Activated CD8-positive, alpha-beta memory T cell treated with anti-CD3 and anti-CD28 coated beads, Interleukin-2, amount 50 U/mL, for 48 hours (primary cell): ENCODE results near the gene PLBD2.

Experiments used
- DNase-seq: peaks from one replicate; pipeline ENCODE4 v3.0.0-alpha.2; 2020

The PLBD2 gene

GRCh38 chr12:113358381-113359132 lies at the start of gene PLBD2:
Gene PLBD2, plus strand, starts transcription at chr12:113358587. Its CDS starts 14 bp downstream, at chr12:113358601.
- peak; percentile 94 for DNase-seq

DNA sequence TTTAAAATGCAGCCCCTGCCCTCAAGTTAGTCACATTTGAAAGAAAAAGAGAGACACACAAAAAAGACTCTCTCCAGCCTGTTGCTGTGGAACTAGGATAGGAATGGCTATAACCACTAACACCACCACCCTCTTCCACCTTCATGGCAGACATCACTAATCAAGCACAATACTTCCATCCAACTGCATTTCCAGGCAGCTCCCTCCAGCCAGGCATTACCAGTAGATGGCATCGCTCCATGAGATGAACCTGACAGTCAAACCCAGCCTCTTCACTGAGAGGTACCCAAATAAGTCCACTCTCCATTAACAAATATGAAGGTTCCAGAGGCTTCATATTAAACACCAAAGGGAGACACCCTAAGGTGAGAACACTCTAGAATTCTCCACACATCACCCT lies 47.9 kb upstream of the PLBD2 start:
- DNase-seq = no peak

DNA sequence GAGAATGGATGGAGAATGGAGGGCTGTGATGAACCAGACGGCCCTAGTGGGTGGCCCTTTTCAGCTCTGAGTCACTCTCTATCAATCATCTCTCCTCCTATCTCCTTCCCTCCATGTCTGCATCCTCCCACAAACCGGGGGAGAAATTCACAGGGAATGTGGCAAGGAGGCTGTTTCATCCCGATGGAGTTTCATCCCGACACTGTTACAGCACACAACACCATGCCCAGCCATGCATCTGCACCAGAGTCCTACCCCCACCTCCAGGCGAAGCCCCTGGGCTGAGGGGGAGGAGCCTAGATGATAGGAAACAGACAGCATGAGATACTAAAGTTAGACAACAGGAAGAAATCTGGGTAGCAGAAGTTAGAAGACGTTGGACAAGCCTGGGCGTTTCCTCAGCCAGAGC lies 44.3 kb upstream of the PLBD2 start:
- no peak for DNase-seq

DNA sequence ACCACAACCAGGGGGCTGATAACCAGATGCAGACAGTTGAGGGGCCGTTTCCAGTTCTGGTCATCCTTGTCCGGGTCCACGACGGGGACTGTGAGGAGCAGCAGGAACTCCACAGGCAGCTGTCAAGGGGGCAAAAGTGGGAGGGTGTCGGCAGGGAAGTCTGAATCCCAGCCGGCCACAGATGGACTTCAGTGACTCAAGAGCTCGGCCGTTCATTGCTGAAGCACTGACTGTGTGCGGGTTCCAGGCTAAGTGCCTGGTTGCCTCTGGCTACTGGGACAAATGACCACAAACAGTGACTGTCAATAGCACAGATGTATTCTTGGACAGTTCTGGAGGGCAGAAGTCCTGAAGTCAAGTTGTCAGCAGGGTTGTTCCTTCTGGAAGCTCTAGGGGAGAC lies 43.0 kb upstream of the PLBD2 start:
- DNase-seq = no peak

- no peak for DNase-seq
These were observed 42.2 kb upstream of the PLBD2 start for GRCh38 chr12:113316155-113316554.

DNA sequence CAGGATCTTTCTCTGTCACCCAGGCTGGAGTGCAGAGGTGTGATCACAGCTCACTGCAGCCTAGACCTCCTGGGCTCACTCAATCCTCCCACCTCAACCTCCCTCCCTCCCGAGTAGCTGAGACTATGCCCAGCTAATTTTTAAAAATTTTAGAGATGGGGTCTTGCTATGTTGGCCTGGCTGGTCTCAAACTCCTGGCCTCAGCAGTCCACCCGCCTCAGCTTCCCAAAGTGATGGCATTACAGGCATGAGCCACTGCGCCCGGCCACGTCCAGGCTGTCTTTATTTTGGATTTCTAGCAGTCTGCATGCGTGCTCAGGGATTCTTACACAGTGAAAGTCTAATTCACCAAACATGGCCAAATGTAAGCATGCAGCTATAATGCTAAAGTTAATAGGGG lies 41.3 kb upstream of the PLBD2 start:
- no peak for DNase-seq

DNA sequence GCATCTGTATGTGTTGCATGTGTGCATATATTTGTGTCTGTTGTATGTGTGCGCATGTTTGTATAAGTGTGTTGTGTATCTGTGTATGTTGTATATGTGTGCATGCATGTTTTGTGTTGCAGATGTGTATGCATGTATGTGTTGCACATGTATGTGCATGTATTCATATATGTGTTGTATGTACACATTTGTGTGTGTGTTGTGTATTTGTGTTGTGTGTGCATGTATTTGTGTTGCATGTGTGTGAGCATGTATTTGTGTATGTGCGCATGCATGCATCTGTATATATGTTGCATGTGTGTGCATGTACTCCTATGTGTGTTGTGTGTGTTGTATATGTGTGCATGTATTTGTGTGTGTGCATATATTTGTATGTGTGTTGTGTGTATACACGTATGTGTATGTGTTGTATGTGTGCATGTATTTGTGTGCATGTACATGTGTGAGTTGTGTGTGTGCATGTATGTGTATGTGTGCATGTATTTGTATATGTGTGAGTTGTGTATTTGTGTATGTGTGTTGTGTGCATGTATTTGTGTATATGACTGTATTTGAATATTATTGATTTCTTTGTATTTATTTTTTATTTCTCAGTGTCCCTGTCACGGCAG lies 40.2 kb upstream of the PLBD2 start:
- no peak for DNase-seq

- no peak for DNase-seq
These were observed 39.3 kb upstream of the PLBD2 start for GRCh38 chr12:113318900-113319628.

DNA sequence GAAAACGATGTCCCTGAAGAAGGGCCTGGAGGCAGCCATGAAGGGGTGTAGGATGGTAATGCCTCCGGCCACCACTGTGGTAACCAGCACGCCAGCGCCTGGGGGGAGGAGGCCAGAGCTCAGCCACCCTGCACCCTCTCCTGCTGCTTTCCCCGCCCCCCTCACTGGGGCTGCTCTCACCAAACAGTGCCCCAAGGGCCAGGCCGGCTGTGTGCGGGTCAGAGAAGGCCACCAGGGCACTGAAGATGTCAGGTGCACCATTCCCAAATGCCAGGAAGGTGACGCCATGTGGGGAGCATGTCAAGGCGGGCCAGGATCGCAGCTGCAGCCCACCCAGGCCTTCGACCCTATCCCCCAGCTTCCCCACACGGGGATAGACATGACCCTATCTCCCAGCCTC lies 38.0 kb upstream of the PLBD2 start:
- no peak for DNase-seq

DNA sequence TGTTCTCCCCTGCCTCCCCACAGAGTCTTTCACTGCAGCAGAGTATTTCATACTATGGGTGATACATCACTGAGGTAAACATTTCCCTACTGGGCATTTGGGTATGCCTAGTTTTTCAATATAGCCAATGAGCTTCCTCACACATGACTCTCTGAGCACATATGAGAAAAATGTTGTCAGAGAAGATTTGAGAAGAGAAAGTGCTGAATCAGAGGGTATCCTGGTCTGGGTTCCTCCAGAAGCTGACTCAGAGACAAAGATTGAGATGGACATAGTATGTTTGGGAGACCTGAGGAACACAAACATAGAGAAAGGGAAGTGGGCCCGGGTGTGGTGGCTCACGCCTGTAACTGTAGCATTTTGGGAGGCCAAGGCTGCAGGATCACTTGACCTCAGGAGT lies 36.0 kb upstream of the PLBD2 start:
- DNase-seq = no peak

GRCh38 chr12:113325916-113326315 lies 32.5 kb upstream of the PLBD2 start:
- DNase-seq = no peak

- no peak for DNase-seq
These were observed 31.5 kb upstream of the PLBD2 start for GRCh38 chr12:113326775-113327395.

DNA sequence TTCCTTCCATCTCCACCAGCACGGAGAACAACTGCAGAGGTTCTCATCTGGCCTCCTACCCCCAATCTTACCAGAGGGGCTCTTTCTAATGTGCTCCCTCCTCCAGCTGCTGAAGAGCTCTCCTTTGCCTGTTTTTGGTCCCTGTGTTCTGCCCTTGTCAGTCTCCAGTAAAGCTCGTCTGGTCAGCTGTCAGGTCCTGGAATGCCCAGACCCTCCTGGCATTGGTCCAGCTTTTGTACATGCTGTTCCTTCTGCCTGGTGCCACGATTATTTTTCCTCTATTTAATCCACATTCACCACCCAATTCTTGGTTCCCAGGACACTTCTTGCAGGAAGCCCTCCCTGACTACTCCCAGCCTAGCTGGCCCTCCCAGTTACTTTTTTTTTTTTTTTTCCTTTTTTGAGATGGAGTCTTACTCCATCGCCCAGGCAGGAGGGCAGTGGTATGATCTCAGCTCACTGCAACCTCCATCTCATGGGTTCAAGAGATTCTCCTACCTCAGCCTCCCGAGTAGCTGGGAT lies 30.0 kb upstream of the PLBD2 start:
- DNase-seq = no peak

GRCh38 chr12:113329022-113329790 lies 29.2 kb upstream of the PLBD2 start:
- DNase-seq = no peak

GRCh38 chr12:113329791-113330417 lies 28.5 kb upstream of the PLBD2 start:
- DNase-seq = no peak

DNA sequence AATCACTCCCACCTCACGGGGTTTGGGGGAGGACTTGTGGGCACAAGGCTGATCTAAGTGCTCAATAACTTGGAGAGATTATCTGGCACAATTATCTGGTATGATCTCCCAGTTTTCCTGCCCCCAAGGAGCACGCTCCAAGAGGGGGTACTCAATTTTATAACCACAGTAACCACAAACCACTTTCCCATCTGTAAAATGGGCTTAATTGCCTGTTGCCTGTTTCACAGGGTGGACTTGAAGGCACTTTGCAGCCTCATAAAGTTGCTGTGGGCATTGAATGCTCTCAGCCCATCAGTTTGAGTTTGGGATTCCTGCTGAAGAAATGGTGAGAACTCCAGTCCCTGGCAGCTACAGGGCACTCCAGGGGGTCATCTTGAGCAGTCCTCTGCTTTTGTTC lies 27.9 kb upstream of the PLBD2 start:
- DNase-seq = no peak

GRCh38 chr12:113332688-113333417 lies 25.5 kb upstream of the PLBD2 start:
- no peak for DNase-seq

DNA sequence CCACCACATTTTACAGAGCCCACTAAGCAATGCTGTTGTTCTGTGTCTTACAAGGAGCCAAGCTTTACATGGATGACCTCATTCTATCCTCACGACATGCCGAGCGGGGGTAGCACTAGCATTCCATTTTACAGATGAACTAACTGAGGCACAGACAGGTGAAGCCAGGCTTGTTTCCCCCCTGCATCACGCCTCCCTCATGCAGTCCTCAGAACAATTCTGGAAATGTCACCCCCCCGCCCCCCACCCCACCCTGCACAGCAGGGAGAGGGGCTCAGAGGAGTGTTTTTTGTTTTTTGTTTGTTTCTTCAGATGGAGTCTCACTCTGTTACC lies 25.0 kb upstream of the PLBD2 start:
- DNase-seq = no peak

DNA sequence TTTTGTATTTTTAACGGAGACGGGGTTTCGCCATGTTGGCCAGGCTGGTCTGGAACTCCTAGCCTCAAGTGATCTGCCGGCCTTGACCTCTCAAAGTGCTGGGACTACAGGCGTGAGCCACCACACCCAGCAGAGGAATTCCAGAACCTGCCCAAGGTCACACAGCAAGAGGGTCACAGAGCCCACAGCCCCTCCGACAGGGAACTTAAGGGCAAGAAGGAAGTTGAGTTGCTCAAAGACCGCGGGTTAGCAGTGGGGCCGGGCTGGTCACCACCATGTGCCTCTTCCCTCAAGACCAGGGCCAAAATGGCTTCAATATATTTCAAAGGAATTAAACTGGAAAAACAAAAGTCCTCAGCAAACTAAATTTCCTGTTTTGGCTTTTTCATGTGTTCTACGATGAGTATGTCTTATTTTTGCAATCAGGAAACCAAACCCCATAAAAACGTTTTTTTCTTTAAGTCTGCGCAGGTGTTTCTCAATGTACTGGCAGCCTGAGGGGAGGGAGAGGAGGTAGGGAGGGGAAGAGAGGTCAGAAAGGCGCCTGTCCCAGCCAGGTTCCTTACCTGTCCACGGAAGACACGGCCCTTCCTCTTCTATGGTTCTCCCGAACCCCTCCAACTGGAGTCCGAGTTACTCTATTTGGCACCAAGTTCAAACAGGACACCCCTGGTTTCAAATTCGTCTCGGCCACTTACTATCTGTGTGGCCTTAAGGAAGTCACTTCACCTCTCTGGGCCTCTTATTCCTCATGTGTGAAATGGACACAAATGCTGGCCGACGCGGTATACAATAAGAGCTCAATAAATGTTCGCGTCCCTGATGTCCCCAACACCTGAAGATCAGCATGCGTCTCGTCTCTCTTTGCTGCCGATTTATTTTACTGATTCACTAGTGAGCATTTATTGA lies 24.3 kb upstream of the PLBD2 start:
- no peak for DNase-seq

- DNase-seq = peak; percentile 99
These were observed 23.4 kb upstream of the PLBD2 start, which contains the start of gene SLC8B1 for GRCh38 chr12:113334786-113335539. Gene SLC8B1, minus strand, starts transcription at chr12:113335109. Its CDS starts 2,231 bp downstream, at chr12:113332878.
